Measurements from ENCODE around the gene GPSM1.
"Not testable (repeated sequence)": the region's sequence is repeated elsewhere in the genome, so short reads cannot be mapped to it uniquely, and the experiment has no call there.

Gene GPSM1

DNA sequence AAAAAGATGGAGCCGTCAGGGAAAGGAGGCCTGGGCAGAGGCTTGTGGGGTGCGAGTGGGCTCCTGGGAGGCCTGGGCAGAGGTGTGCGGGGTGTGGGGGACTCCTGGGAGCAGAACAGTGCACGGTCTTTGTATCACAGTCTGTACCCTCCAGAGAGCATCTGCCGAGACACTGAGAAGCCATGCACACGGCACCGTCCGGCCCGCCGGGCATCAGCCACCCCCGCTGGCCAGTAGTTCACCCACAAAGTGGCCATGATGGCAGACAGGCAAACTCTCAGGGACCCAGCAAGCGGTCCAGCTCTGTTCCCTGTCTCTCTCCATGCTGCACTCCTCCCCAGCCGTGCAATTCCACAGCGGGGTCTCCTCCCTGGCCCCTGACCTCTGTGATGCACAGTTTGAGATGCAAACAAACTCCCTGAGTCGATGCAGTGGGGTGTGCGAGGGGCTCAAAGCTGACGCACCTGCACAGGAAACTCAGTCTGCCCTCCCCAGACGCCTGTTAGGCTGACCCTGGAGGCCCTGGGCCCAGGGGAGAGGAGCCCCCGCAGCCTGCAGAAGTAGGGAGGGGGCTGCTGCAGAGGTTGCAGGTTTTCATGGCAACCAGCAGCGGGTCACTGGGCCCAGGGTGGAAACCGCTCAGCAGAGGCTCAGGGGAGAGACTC is 9.1 kb upstream of the GPSM1 start:
- no peak for DNase-seq (ENCODE audit: low read depth)

DNA sequence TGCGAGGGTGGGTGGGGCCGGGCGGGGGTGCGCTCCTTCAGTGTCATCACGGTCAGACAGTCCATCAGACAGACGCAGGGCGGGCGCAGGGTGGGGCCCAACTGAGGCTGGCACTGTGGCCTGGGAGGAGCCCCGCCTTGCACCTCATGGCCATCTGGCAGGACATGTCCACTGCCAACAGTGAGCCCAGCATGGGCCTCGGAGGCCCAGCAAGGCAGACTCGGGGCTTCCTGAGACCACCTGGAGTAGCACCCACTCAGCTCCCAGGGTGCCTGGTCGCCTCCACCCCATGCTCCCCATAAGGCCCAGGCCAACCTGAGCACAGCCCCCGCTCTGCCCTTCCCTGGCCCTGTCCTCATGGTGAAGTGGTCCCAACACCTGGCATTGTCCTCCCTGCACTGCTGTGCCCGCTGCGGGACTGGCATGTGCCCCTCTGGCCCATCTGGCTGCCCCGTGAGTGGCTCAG is 8.5 kb upstream of the GPSM1 start:
- DNase-seq (ENCODE audit: low read depth), result no peak

- DNase-seq (ENCODE audit: low read depth), result not testable (repeated sequence)
These were observed 8.1 kb upstream of the GPSM1 start for GRCh38 chr9:136319244-136319643.

GRCh38 chr9:136319955-136320354 is 7.4 kb upstream of the GPSM1 start:
- not testable (repeated sequence) for DNase-seq (ENCODE audit: low read depth)

DNA sequence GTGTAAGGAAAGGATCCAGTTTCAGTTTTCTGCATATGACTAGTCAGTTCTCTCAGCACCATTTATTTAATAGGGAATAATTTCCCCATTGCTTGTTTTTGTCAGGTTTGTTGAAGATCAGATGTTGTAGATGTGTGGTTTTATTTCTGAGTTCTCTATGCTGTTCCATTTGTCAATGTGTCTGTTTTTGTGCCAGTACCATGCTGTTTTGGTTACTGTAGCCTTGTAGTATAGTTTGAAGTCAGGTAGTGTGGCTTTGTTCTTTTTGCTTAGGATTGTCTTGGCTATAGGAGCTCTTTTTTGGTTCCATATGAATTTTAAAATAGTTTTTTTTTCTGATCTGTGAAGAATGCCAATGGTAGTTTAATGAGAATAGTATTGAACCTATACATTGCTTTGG is 6.4 kb upstream of the GPSM1 start:
- not testable (repeated sequence) for DNase-seq (ENCODE audit: low read depth)

DNA sequence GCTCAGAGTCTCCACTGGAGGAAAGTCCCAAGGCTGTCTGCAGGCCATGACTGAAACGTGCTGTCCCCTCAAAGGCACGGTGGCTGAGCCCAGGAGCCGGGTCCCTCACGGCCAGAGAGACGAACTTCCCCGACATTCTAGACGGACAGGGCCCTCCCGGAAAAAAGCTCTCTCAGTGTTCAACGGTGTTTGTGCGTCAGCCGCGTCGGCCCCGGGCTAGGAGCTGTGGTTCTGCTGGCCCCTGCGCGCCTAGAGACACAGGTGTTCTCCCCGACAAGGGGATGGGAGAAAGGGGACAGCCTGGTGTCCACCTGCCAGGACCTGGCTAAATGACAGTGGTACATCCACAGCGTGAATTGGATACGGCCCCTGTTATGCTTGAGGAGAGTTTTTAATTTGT is 5.8 kb upstream of the GPSM1 start:
- DNase-seq (ENCODE audit: low read depth), result no peak

DNA sequence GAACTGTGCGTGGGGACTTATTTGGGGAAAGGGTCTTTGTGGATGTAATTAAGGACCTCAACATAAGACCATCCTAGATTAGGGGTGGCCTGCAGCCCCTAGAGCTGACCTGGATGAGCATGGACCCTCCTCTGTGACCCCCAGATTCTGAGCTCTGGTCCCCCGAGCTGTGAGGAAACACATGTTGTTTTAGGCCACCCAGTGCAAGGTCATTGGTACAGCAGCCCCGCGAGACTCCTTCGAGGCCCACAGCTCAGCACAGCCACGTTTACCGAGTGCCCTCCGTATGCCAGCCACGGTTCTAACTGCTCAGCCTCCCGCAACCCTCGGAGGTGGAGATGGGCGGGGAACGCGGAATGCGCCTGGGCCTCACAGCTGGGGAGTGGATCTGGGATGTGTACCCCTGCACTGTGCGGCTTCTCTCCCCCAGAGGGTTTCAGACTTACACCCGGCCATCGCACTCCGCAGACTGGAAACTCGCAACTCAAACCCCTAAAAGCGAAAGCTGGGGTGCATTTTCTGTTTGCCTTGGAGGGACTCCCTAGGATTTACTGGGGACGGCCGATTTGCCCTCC is 4.5 kb upstream of the GPSM1 start:
- no peak for DNase-seq (ENCODE audit: low read depth)

- DNase-seq (ENCODE audit: low read depth), result no peak
These were observed 4.0 kb upstream of the GPSM1 start for GRCh38 chr9:136323371-136323789.

DNA sequence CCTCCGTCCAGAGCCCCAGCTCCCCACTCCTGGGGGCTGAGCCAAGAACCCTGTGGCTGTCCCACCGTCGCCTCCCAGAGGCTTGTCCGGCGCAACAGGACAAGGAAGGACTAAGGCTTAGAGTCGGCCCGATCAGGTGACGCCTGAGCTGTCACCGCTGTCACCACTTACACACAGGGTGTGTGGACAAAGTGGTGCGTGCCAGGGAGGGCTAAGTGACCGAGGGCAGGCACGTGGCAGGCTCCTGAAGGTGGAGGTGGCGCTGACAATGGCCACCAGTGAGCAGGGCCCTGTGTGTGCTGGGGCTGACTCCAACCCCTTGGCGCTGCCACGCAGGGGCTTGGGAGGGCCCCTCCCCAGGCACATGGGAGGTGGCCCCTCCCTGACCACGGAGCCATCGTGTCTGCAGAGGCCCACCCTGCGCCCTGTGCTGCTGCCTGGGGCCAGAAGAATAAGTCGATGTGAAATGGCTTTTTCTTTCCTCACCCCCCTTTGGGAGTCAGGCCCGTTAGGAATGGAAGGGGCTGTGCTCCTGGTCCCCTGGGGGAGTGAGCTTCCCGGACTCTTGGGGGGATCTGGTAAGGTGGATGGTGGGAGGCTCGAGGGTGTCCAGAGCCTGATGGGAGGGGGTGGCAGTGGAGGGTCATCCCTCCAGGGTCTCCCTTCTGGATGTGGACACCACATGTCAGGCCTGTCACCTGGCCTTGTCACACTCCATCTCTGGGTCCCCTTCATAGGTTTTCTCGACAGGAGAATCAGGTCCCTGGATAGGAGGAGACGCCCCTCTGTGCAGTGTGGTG is 2.6 kb upstream of the GPSM1 start:
- no peak for DNase-seq (ENCODE audit: low read depth)

GRCh38 chr9:136325358-136325757 is 2.0 kb upstream of the GPSM1 start:
- no peak for DNase-seq (ENCODE audit: low read depth)

DNA sequence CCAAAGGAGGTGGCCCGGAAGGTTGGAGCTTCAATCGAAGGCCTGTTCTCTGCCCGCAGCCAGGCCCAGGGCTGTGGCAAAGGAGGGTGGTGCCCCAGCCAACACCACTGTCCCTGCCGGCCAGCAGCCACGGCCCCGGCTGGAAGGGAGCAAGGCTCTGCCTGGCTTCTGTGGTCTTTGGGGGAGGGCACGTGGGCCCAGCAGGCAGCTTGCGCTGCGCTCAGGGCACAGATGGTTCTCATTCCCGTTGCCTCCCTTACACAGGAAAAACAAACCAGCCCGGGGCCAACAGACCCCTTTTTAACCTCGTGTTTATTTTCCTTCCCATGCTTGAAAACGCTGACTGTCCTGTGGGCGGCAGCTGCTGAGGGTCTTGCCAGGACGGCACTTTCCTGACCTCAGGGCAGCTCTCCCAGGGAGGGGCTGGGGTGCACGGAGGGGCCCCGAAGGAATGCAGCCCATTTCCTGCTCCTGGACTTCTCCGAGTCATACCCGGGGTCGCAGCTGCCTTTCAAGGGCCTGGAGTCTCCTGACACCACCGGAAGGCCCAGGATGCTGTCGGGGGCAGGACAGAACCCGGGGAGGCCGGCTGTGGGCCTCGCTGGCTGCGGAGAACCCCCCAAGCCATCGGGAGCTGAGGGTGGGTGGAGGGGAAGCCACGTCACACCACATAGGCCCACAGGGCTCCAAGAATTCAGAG is 1.1 kb upstream of the GPSM1 start:
- no peak for DNase-seq (ENCODE audit: low read depth)

- no peak for DNase-seq (ENCODE audit: low read depth)
These were observed 507 bp upstream of the GPSM1 start for GRCh38 chr9:136326761-136327303.

- no peak for DNase-seq (ENCODE audit: low read depth)
These were observed 777 bp downstream of the GPSM1 start for GRCh38 chr9:136328011-136328621.

DNA sequence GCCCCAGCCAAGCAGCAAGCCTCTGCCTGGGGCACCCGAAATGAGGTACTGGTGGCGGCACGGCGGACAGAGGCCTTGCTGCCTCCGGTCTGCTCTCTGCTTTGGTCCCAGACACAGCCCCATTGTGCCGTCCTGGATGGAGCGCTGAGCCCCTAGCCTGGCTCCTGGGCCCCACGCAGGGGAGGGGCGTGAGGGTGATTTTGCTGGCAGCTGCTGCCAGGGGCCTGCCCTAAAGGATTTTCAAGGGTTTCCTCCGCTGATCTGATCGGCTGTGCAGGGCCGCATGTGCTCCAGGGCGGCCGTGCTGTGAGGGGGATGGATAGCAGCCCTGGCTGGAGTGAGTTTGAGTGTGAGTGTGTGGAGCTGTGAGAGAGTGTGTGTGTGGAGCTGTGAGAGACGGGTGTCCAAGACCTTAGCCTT is 1.3 kb downstream of the GPSM1 start:
- no peak for DNase-seq (ENCODE audit: low read depth)

DNA sequence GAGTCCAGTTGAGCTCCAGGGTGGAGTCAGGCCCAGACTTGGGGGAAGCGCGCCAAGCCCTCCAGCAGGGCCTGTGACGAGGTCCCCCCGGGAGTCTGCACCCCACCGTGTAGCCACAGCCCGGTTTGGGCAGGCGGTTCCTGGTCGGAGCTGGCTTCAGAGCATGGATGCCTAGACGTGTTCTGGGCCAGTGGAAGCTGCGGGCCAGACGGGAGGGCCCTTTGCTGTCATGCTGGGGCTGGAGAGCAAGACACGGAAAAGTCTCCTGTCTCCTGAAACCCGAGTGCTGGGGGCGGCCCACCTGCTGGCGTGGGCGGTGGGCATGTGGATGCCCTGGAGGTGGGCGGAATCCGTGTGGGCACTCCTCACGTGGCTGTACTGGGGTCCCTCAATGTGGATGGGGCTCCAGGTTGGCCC is 1.9 kb downstream of the GPSM1 start:
- no peak for DNase-seq (ENCODE audit: low read depth)

GRCh38 chr9:136329636-136330405 is 2.5 kb downstream of the GPSM1 start:
- no peak for DNase-seq (ENCODE audit: low read depth)

DNA sequence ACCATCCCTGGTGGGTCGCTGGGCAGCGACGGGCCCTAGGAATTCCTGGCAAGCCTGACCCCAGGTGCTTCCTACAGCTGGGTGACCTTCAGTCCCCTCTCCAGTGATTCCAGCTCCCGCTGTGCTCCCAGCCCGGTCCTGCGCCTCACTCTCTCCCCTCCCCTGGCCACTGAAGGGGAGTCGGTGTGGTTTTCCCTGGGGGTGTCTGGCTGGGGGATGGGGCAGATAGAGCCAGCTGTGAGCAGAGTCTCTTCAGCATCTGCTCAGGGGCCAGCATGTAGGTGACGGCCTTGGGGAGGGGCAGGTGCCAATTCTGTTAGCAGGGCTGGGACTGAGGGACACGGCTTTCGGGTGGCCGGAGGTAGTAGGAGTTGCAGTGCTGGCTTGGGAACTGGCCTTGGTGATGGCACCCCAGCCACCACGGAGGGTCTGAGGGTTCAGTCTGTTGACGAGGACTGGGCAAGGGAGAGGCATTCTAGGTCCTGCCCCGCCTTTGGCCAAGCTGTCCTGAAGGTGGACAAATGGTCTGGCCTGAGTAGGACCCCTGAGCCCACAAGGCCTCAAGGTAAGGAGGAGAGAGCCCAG is 3.2 kb downstream of the GPSM1 start:
- DNase-seq (ENCODE audit: low read depth), result no peak

- no peak for DNase-seq (ENCODE audit: low read depth)
These were observed 3.7 kb downstream of the GPSM1 start for GRCh38 chr9:136331030-136331429.

GRCh38 chr9:136331556-136332481 is 4.5 kb downstream of the GPSM1 start:
- DNase-seq (ENCODE audit: low read depth), result no peak

Data from stimulated activated CD8-positive, alpha-beta memory T cell treated with anti-CD3 and anti-CD28 coated beads, Interleukin-15, amount 100 ng/mL, for 1 hour (primary cell).